Fibroblast of the conjunctiva (primary cell): ENCODE data around the gene MS4A18.
"Not testable (repeated sequence)": the region's sequence is repeated elsewhere in the genome, so short reads cannot be mapped to it uniquely, and the experiment has no call there.

Source experiments
- DNase-seq: peaks from one replicate; pipeline ENCODE4 v3.0.0-alpha.2; 2010; ENCODE audit warnings: low read depth

The MS4A18 gene

GRCh38 chr11:60739114-60739513 lies 14.6 kb downstream of the MS4A18 start:
- no peak for DNase-seq

GRCh38 chr11:60740573-60740972 lies 16.1 kb downstream of the MS4A18 start:
- no peak for DNase-seq

- no peak for DNase-seq
These were observed 16.9 kb downstream of the MS4A18 start for GRCh38 chr11:60741421-60741820.

- DNase-seq: no peak
These were observed 18.5 kb downstream of the MS4A18 start for GRCh38 chr11:60743058-60743457.

- DNase-seq: no peak
These were observed 19.6 kb downstream of the MS4A18 start for GRCh38 chr11:60744114-60744513.

GRCh38 chr11:60747359-60747873 lies 22.9 kb downstream of the MS4A18 start:
- no peak for DNase-seq

GRCh38 chr11:60748225-60748624 lies 23.7 kb downstream of the MS4A18 start:
- DNase-seq: no peak

- no peak for DNase-seq
These were observed 24.3 kb downstream of the MS4A18 start for GRCh38 chr11:60748821-60749220.

- DNase-seq: no peak
These were observed 26.4 kb downstream of the MS4A18 start for GRCh38 chr11:60750911-60751310.

GRCh38 chr11:60753309-60753708 lies 28.8 kb downstream of the MS4A18 start:
- no peak for DNase-seq

- DNase-seq: no peak
These were observed 30.4 kb downstream of the MS4A18 start for GRCh38 chr11:60754887-60755286.

GRCh38 chr11:60756307-60757032 lies 31.9 kb downstream of the MS4A18 start, which contains the start of gene MS4A15:
TSS of gene MS4A15 (plus strand) at chr11:60756867. CDS start at chr11:60763734, 6,867 bp downstream.
- no peak for DNase-seq

- DNase-seq: no peak
These were observed 32.8 kb downstream of the MS4A18 start for GRCh38 chr11:60757231-60757800.

- DNase-seq: not testable (repeated sequence)
These were observed 34.2 kb downstream of the MS4A18 start for GRCh38 chr11:60758671-60759070.

GRCh38 chr11:60759438-60760225 lies 35.1 kb downstream of the MS4A18 start:
- DNase-seq: not testable (repeated sequence)

- DNase-seq: no peak
These were observed 37.1 kb downstream of the MS4A18 start for GRCh38 chr11:60761436-60762190.

- DNase-seq: no peak
These were observed 38.6 kb downstream of the MS4A18 start for GRCh38 chr11:60762851-60763691.

- no peak for DNase-seq
These were observed 39.3 kb downstream of the MS4A18 start for GRCh38 chr11:60763692-60764369.

GRCh38 chr11:60764879-60765278 lies 40.4 kb downstream of the MS4A18 start:
- DNase-seq: no peak

GRCh38 chr11:60765355-60765754 lies 40.8 kb downstream of the MS4A18 start:
- no peak for DNase-seq
